ENCODE data around the gene THSD7B. TPM values are rescaled to one million over a fixed set of nuclear protein-coding genes. Genes with fewer than 3 reads are reported as not detected.

THSD7B gene
- total and polyA plus RNA-seq, 2 experiments from 2014 or later, result 0.86 to 3.8 TPM

- TF ChIP-seq ZNF462 (CRISPR knock-in tag; IDR thresholded peaks at IDR 0.05), result no peak
- TF ChIP-seq ETS1 (IDR thresholded peaks at IDR 0.05), result no peak
- no peak for TF ChIP-seq EZH2 (IDR thresholded peaks at IDR 0.05; ENCODE audit: low read depth, unreplicated experiment)
- TF ChIP-seq REST (IDR thresholded peaks at IDR 0.05; ENCODE audit: unreplicated experiment), result no peak
Measured at GRCh38 chr2:137535897-137536296, 770.6 kb downstream of the THSD7B start (continued).

- Histone ChIP-seq H3K9me2 (ENCODE audit: insufficient read depth) (no peaks in the 10 kb centered on the region), H4K20me1 (replicated peaks; ENCODE audit: insufficient read depth) (no peaks in the 10 kb centered on the region), H3K36me3 (ENCODE audit: insufficient read depth) (no peaks in the 10 kb centered on the region), H2AFZ (no peak overlapping the region), H3K79me2 (replicated peaks; ENCODE audit: insufficient read depth) (no peaks in the 10 kb centered on the region), H3K4me1 (ENCODE audit: insufficient read depth) (no peaks in the 10 kb centered on the region), H3K4me2 (no peak overlapping the region), H3K4me3 (no peak overlapping the region), H3K27me3 (ENCODE audit: insufficient read depth) (no peaks in the 10 kb centered on the region), H3K27ac (ENCODE audit: low read depth) (no peak overlapping the region), H3F3A (replicated peaks; ENCODE audit: low read depth) (no peaks in the 10 kb centered on the region)
- Mint-ChIP-seq H3K27ac (no peak overlapping the region), H3K4me1 (no peaks in the 10 kb centered on the region), H3K36me3 (ENCODE audit: low read depth) (no peaks in the 10 kb centered on the region), H3K9me3 (no peaks in the 10 kb centered on the region), H3K27me3 (ENCODE audit: insufficient read depth, low read depth, poor library complexity) (no peaks in the 10 kb centered on the region), H3K4me3 (no peak overlapping the region)
- ATAC-seq (no peak), DNase-seq (ENCODE audit: low spot score) (no peak)
- TF ChIP-seq EZH2phosphoT487 (IDR thresholded peaks at IDR 0.05; ENCODE audit: unreplicated experiment) (no peak), CTCF (conservative IDR thresholded peaks at IDR 0.05; ENCODE audit: low read depth in 2 of 2) (no peak), POLR2AphosphoS5 (IDR thresholded peaks at IDR 0.05; ENCODE audit: low read depth) (no peak), REST (IDR thresholded peaks at IDR 0.05; ENCODE audit: unreplicated experiment) (no peak), NANOG (IDR thresholded peaks at IDR 0.05; ENCODE audit: borderline replicate concordance) (no peak)
Measured at GRCh38 chr2:137539336-137539735, 774.0 kb downstream of the THSD7B start.
